ENCODE results near the gene YOD1. TPM values are rescaled to one million over a fixed set of nuclear protein-coding genes. Genes with fewer than 3 reads are reported as not detected.
A peak's percentile ranks its signal among the peaks of the same experiment; 100 is the strongest.

The YOD1 gene
- total RNA-seq, 1 donor from 2014 or later, result 12.3 TPM

DNA sequence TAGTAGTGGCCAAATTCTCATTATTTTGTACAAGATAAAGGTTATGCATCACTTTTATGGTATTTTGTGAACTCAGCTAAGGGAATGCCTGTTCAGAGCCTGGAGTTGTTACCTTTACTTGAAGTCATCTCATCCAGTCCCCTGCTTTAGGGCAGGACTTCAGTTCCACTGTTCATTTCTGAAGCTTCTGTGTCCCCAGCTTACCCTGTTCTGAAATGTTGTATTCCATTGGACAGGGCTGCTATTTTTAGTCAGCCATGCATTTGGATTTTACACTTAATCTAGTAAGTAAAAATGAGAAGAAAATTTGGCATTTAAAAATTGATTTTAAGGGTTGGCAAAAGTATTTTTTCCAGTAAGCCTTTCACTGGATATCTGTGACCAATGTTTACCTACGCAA is 26.0 kb upstream of the YOD1 start:
- TF ChIP-seq, protein P1, sequence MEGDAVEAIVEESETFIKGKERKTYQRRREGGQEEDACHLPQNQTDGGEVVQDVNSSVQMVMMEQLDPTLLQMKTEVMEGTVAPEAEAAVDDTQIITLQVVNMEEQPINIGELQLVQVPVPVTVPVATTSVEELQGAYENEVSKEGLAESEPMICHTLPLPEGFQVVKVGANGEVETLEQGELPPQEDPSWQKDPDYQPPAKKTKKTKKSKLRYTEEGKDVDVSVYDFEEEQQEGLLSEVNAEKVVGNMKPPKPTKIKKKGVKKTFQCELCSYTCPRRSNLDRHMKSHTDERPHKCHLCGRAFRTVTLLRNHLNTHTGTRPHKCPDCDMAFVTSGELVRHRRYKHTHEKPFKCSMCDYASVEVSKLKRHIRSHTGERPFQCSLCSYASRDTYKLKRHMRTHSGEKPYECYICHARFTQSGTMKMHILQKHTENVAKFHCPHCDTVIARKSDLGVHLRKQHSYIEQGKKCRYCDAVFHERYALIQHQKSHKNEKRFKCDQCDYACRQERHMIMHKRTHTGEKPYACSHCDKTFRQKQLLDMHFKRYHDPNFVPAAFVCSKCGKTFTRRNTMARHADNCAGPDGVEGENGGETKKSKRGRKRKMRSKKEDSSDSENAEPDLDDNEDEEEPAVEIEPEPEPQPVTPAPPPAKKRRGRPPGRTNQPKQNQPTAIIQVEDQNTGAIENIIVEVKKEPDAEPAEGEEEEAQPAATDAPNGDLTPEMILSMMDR (conservative IDR thresholded peaks at IDR 0.05), result no peak
- H3K9me3 Mint-ChIP-seq, result no peaks in the 10 kb centered on the region
- H3K36me3 Mint-ChIP-seq, result peaks cover 9% of the 10 kb centered on the region
- H3K27me3 Mint-ChIP-seq, result no peaks in the 10 kb centered on the region
- no peak for DNase-seq (ENCODE audit: extremely low spot score, unreplicated experiment)
- peaks cover 10% of the 10 kb centered on the region for H3K4me1 Mint-ChIP-seq (ENCODE audit: unreplicated experiment)
- H3K4me3 Mint-ChIP-seq, result no peak overlapping the region
- no peak overlapping the region for H3K27ac Mint-ChIP-seq

DNA sequence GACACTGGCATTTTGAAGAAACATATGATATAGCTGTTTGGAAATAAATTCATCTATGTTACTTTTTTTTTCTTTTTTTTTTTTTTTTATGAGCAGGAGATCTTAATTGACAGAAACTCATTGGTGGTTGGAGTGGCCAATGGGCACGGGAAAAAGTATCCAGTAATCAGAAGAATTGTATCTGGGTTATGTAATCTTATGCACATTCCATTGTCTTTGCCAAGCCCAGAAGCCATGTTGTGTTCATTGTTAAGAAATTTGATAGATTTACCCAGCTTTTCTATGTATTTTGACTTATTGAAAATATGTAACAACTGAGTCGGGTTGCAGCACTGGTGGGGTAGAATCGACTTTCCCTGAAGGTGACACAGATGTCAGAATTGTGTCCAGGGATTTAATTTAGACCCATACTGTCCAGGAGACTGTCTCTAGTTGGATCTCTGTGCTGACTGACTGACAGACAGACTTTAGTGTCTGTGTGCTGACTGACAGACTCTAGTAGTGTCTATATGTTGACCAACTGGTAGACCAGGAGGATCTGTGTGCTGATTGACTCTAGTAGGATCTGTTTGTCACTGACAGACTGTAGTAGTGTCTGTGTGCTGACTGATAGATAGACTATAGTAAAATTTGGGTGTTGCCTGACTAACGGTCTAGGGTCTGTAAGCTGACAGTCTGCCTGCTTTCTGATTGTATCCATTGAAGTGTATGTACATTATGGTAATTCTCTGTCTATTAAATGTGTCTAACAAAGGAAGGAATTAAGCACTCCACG is 25.4 kb upstream of the YOD1 start:
- no peak for DNase-seq (ENCODE audit: extremely low spot score, unreplicated experiment)
- no peak overlapping the region for H3K4me3 Mint-ChIP-seq
- no peak overlapping the region for H3K27ac Mint-ChIP-seq
- H3K9me3 Mint-ChIP-seq, result no peaks in the 10 kb centered on the region
- H3K27me3 Mint-ChIP-seq, result no peaks in the 10 kb centered on the region
- H3K36me3 Mint-ChIP-seq, result peaks cover 10% of the 10 kb centered on the region
- TF ChIP-seq, protein P1 (conservative IDR thresholded peaks at IDR 0.05), result no peak
- H3K4me1 Mint-ChIP-seq (ENCODE audit: unreplicated experiment), result peaks cover 10% of the 10 kb centered on the region

DNA sequence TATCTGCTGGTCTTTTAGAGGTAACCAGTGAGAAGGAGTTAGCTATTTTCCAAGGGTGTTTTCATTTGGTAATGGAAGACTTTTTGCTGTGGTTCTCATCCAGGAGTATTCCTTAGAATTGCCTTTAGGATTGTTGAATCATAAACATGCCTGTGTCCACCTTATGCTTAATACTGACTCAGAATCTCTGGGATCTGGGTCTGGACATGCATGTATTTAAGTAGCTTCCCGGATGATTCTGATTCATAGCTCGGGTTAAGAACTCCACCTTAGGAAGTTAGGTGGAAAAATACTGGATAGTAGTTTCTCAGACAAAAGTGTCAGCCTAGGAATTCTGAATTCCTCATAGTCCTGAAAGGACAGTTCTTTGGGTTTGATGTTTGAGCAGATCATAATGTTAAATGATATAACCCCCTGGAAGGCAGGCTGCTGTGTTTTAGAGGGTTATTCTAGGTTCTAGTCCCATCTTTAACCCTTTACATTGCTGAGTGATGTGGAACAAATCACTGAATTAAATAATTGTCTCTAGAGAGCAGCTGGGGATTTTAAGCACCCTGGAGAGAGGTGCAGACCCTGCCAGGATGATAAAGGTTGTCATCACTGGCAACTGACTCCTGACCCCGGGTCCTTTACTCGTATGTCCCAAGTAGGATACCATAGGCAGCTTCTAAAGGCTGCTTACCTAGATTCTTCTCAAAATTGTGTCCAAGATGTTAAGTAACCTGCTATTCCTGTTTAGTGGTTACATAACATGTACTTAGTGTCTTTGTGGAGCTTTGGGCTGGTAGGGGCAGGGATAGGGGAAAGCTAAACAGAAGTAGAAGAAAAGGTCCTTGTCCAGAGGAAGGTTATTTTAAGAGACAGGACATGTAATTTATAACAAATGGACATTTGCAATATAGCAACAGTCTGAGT is 23.2 kb upstream of the YOD1 start:
- H3K4me3 Mint-ChIP-seq, result no peak overlapping the region
- TF ChIP-seq, protein P1 (conservative IDR thresholded peaks at IDR 0.05), result no peak
- H3K27ac Mint-ChIP-seq, result peak overlapping the region; percentile 21
- DNase-seq (ENCODE audit: extremely low spot score, unreplicated experiment), result no peak
- H3K27me3 Mint-ChIP-seq, result no peaks in the 10 kb centered on the region
- H3K4me1 Mint-ChIP-seq (ENCODE audit: unreplicated experiment), result peaks cover 10% of the 10 kb centered on the region
- H3K9me3 Mint-ChIP-seq, result no peaks in the 10 kb centered on the region
- H3K36me3 Mint-ChIP-seq, result peaks cover 22% of the 10 kb centered on the region

DNA sequence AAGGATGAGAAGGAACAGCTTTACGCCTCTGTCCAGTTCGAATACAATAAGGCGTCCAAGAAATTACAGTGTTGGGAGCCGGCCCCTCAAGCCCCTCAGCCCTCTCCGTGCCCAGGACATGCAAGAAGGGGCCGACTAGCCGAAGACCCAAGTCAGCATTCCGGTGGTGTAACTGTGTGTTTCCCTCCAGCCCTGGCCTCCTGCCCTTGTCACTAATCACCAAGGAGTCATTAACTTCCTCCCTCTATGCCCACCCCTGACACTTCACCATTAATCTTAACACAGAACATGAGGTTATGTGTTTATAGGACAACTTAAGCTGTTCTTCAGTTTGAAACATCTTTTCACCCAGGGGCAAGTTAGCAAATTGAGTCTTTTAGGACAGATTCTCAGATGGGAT is 21.2 kb upstream of the YOD1 start:
- no peaks in the 10 kb centered on the region for H3K27me3 Mint-ChIP-seq
- H3K4me1 Mint-ChIP-seq (ENCODE audit: unreplicated experiment), result peaks cover 7% of the 10 kb centered on the region
- DNase-seq (ENCODE audit: extremely low spot score, unreplicated experiment), result no peak
- no peaks in the 10 kb centered on the region for H3K9me3 Mint-ChIP-seq
- no peak overlapping the region for H3K4me3 Mint-ChIP-seq
- no peak overlapping the region for H3K27ac Mint-ChIP-seq
- H3K36me3 Mint-ChIP-seq, result peaks cover 29% of the 10 kb centered on the region
- TF ChIP-seq, protein P1 (conservative IDR thresholded peaks at IDR 0.05), result no peak

DNA sequence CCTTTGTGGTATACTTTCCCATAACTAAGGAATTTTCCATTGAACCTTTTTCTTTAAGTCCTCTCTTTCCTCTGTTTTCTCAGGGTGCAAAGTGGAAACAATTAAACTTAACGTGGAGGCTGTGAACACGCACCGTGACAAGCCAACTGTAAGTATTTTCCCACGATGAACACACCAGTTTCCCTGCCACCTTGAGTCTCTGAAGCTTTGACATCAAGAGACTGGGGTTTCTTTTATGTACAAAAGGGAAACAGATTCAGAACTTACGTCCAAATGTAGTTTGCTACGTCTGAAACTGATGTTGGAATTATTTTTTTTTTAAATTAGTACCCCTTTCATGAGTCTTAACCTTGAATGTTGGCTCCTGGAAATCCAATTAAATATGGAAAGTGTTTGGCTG is 20.4 kb upstream of the YOD1 start:
- DNase-seq (ENCODE audit: extremely low spot score, unreplicated experiment), result no peak
- Mint-ChIP-seq H3K27ac (no peak overlapping the region), H3K27me3 (no peaks in the 10 kb centered on the region), H3K4me1 (ENCODE audit: unreplicated experiment) (peaks cover 10% of the 10 kb centered on the region), H3K4me3 (no peak overlapping the region), H3K36me3 (peaks cover 33% of the 10 kb centered on the region), H3K9me3 (no peaks in the 10 kb centered on the region)
- TF ChIP-seq, protein P1 (conservative IDR thresholded peaks at IDR 0.05), result no peak

Measured in type B pancreatic cell (in vitro differentiated cells).